RWPE2 (cell line): ENCODE data around the gene SPATA16.
A peak's percentile ranks its signal among the peaks of the same experiment; 100 is the strongest.

Experiments used
- ATAC-seq: fragments of 200-7000 bp; cut with Tn5 transposase; 3 replicates; pipeline ENCODE4 v1.9.1; 2021; ENCODE audit warnings: low read depth
- DNase-seq: peaks from one replicate; pipeline ENCODE4 v3.0.0-alpha.2; 2020; ENCODE audit warnings: low spot score
- H3K27ac ChIP-seq: fragments of 450-650 bp; 2 replicates; pipeline ENCODE4 v1.5.1; 2017; ENCODE audit warnings: mild to moderate bottlenecking; ENCODE audit not compliant: poor library complexity, severe bottlenecking
- H3K27me3 ChIP-seq: fragments of 250-450 bp; sonication (Bioruptor Pico); 2 replicates; pipeline ENCODE4 v1.5.1; 2021; ENCODE audit warnings: mild to moderate bottlenecking, moderate library complexity; ENCODE audit not compliant: insufficient read depth, poor library complexity, severe bottlenecking
- H3K36me3 ChIP-seq: fragments of 250-450 bp; sonication (Bioruptor Pico); 2 replicates; pipeline ENCODE4 v1.5.1; 2020; ENCODE audit warnings: low read depth, mild to moderate bottlenecking, moderate library complexity
- H3K4me1 ChIP-seq: fragments of 250-450 bp; sonication (Bioruptor Pico); 2 replicates; pipeline ENCODE4 v1.5.1; 2021; ENCODE audit warnings: mild to moderate bottlenecking, moderate library complexity; ENCODE audit not compliant: insufficient read depth, poor library complexity, severe bottlenecking
- H3K4me3 ChIP-seq: fragments of 250-450 bp; sonication (Bioruptor Pico); 2 replicates; pipeline ENCODE4 v1.5.1; 2021; ENCODE audit warnings: mild to moderate bottlenecking, moderate library complexity; ENCODE audit not compliant: severe bottlenecking
- H3K9me3 ChIP-seq: fragments of 250-450 bp; sonication (Bioruptor Pico); 2 replicates; pipeline ENCODE4 v1.5.1; 2021; ENCODE audit warnings: mild to moderate bottlenecking, moderate library complexity; ENCODE audit not compliant: severe bottlenecking
- CTCF ChIP-seq: fragments of 450-650 bp; IDR thresholded peaks from one replicate; pipeline ENCODE4 v1.5.1; 2017; ENCODE audit warnings: mild to moderate bottlenecking, moderate library complexity; ENCODE audit not compliant: poor library complexity, severe bottlenecking

SPATA16 gene

GRCh38 chr3:173045770-173046382, 95.2 kb downstream of the SPATA16 start:
- Histone ChIP-seq H3K9me3 (no peaks in the 10 kb centered on the region), H3K4me1 (no peaks in the 10 kb centered on the region), H3K27ac (no peak overlapping the region), H3K36me3 (no peaks in the 10 kb centered on the region), H3K4me3 (no peak overlapping the region), H3K27me3 (peaks cover 23% of the 10 kb centered on the region)
- TF ChIP-seq CTCF: peak; percentile 64
- DNase-seq (no peak), ATAC-seq (no peak)

DNA sequence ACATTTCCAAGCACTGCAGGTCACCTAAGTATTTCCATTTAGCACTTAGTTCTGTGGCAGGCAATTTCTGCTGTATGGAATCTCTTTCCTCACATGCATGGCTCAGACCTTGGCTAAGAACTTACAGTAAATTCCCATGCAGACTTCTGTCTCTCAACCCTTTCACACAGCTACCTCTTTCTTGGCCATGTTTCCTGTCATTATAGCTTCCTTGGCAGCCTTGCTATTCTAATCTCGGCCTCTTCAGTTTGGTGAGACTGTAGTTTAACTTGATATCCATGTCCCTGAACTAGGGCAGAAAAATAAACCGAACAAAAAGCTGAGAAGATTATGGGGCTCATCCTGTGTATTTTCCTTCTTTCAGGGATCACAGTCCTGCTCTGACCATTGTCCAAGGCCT, 96.0 kb downstream of the SPATA16 start:
- ATAC-seq (no peak), DNase-seq (no peak)
- H3K4me3 ChIP-seq: no peak overlapping the region
- no peaks in the 10 kb centered on the region for H3K9me3 ChIP-seq
- H3K4me1 ChIP-seq: no peaks in the 10 kb centered on the region
- H3K27me3 ChIP-seq: peaks cover 23% of the 10 kb centered on the region
- no peak for TF ChIP-seq CTCF
- no peaks in the 10 kb centered on the region for H3K36me3 ChIP-seq
- no peak overlapping the region for H3K27ac ChIP-seq

DNA sequence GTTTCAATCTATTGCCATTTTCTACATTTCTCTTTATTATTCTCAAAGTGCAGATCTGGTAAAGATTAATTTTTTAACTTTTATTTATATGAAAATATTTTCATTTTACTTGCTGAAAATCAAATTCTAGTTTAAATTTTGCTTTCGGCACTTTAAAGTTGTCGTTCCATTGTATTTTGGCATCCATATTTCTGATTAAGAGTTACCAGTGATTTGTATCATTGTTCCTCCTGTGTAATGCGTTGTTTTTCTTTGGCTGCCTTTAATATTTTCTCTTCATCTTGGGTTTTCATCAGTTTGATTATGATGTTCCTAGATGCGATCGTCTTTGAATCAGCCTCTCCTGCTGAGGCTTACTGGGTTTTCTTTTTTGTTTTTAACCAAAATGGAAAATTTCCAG, 97.3 kb downstream of the SPATA16 start:
- Histone ChIP-seq H3K4me3 (no peak overlapping the region), H3K27me3 (peaks cover 16% of the 10 kb centered on the region), H3K36me3 (no peaks in the 10 kb centered on the region), H3K9me3 (no peaks in the 10 kb centered on the region), H3K4me1 (no peaks in the 10 kb centered on the region), H3K27ac (no peak overlapping the region)
- no peak for TF ChIP-seq CTCF
- ATAC-seq (no peak), DNase-seq (no peak)

GRCh38 chr3:173038484-173038871, 102.6 kb downstream of the SPATA16 start:
- H3K27ac ChIP-seq: no peak overlapping the region
- no peak for ATAC-seq
- H3K27me3 ChIP-seq: peaks cover 8% of the 10 kb centered on the region
- DNase-seq: no peak
- no peak overlapping the region for H3K4me3 ChIP-seq
- no peaks in the 10 kb centered on the region for H3K36me3 ChIP-seq
- no peak for TF ChIP-seq CTCF
- no peaks in the 10 kb centered on the region for H3K9me3 ChIP-seq
- H3K4me1 ChIP-seq: no peaks in the 10 kb centered on the region

DNA sequence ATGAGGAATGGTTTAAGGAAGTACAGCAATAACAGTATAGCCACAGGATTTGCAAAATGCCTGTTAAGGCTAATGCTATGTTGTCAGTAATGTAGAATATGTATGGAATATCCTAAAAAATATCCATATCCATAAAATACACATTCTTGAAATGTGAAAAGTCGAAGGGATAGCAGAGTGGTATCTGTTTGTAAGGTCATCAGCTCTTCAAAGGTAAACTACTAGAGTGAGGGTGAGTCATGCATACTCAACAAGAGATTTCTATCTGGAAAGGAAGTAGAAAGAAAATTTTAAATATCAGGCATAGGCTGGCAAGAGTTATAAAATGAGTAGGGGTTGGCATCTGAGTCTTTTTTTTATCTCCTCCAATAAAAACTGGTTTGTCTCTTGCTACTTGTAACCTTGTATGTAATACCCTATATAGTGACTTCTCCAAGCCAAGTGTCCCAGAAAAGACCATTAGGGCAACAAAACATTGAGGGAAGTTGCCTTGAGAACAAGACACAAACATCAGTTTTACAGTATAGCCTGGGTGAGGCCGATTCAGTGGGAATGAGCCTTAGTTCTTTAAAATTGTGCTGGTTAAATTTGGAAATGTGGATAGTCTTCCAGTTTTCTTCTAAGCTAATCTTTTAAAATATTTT, 103.1 kb downstream of the SPATA16 start:
- Histone ChIP-seq H3K4me1 (no peaks in the 10 kb centered on the region), H3K4me3 (no peak overlapping the region), H3K36me3 (no peaks in the 10 kb centered on the region), H3K27me3 (peaks cover 8% of the 10 kb centered on the region), H3K27ac (no peak overlapping the region), H3K9me3 (no peaks in the 10 kb centered on the region)
- ATAC-seq: no peak
- DNase-seq: no peak
- TF ChIP-seq CTCF: no peak
